HepG2 (cell line): Measurements from ENCODE around the gene ARL4D. TPM values are rescaled to one million over a fixed set of nuclear protein-coding genes. Genes with fewer than 3 reads are reported as not detected.

Source experiments
- ATRX ChIP-seq: sonication (generic); formaldehyde crosslinking; IDR thresholded peaks from 2 replicates; pipeline ENCODE4 v1.4.0; 2020; ENCODE audit warnings: missing genetic modification reagents, borderline replicate concordance
- MED1 ChIP-seq: sonication (generic); formaldehyde crosslinking; IDR thresholded peaks from 2 replicates; pipeline ENCODE4 v1.4.0; 2020; ENCODE audit warnings: missing genetic modification reagents
- POLR2AphosphoS2 ChIP-seq: IDR thresholded peaks from 2 replicates; pipeline ENCODE4 v1.6.1; 2011; ENCODE audit warnings: low read depth, low read length, improper control_type of control experiment
- PPARG ChIP-seq: conservative IDR thresholded peaks from 2 replicates; pipeline ENCODE4 v1.6.1; 2016; ENCODE audit warnings: missing biosample characterization, missing genetic modification reagents
- SKI ChIP-seq: fragments of 450-650 bp; IDR thresholded peaks from one replicate; pipeline ENCODE4 v1.6.1; 2018; ENCODE audit warnings: mild to moderate bottlenecking; ENCODE audit not compliant: partially characterized antibody
- SNAI1 ChIP-seq: sonication (generic); formaldehyde crosslinking; IDR thresholded peaks from 2 replicates; pipeline ENCODE4 v1.5.0; 2020; ENCODE audit warnings: mild to moderate bottlenecking, missing genetic modification reagents, borderline replicate concordance
- SOX6 ChIP-seq, 2 experiments: fragments of 450-650 bp in 1 of 2; sonication (generic) in 1 of 2; formaldehyde crosslinking in 1 of 2; IDR thresholded peaks; 2 replicates each; pipeline versions ENCODE4 v1.4.0 to v1.6.1; 2017 to 2020; ENCODE audit warnings: antibody characterized with exemption in 1 of 2, mild to moderate bottlenecking in 1 of 2, missing genetic modification reagents in 1 of 2
- WIZ ChIP-seq: sonication (generic); formaldehyde crosslinking; IDR thresholded peaks from 2 replicates; pipeline ENCODE4 v1.5.1; 2020; ENCODE audit warnings: mild to moderate bottlenecking, missing genetic modification reagents
- ZKSCAN1 ChIP-seq: fragments of 150-350 bp; IDR thresholded peaks from 2 replicates; pipeline ENCODE4 v1.6.1; 2014; ENCODE audit warnings: low read length
- ZMAT3 ChIP-seq: sonication (generic); formaldehyde crosslinking; conservative IDR thresholded peaks from 2 replicates; pipeline ENCODE4 v1.7.0; 2021; ENCODE audit warnings: missing genetic modification reagents
- ZNF331 ChIP-seq: sonication (generic); formaldehyde crosslinking; IDR thresholded peaks from 2 replicates; pipeline ENCODE4 v1.4.0; 2020; ENCODE audit warnings: missing genetic modification reagents
- ZNF746 ChIP-seq: sonication (generic); formaldehyde crosslinking; IDR thresholded peaks from 2 replicates; pipeline ENCODE4 v1.8.0; 2022; ENCODE audit warnings: mild to moderate bottlenecking, missing genetic modification reagents
- polyA plus RNA-seq, 8 experiments: library from polyadenylated mRNA; depleted of rRNA in 3 of 8; stranded (reverse) in 7 of 8; unstranded in 1 of 8; fragments of >200 nt; fragmentation: Illumina TruSeq in 4 of 8; extraction: Trizol in 4 of 8; gene quantifications; 2 replicates each; pipeline versions ENCODE4 v1.2.1 to v1.2.3, GENCODE V29; 2011 to 2016; ENCODE audit warnings: low read depth in 4 of 8, missing spikeins in 1 of 8, mixed read lengths in 1 of 8; ENCODE audit not compliant: insufficient read depth in 1 of 8
- total RNA-seq, 5 experiments: library from RNA; depleted of rRNA; stranded (reverse); fragments of >200 nt; fragmentation: Illumina TruSeq; extraction: Trizol; gene quantifications; 2 replicates each; pipeline ENCODE4 v1.2.3, GENCODE V29; 2016; ENCODE audit warnings: low read depth in 1 of 5
- TF ChIP-seq, protein P1 (sequence below): sonication (generic); formaldehyde crosslinking; IDR thresholded peaks from 2 replicates; pipeline ENCODE4 v1.4.0; 2020; ENCODE audit warnings: missing genetic modification reagents
- TF ChIP-seq, protein P2 (sequence below): sonication (generic); formaldehyde crosslinking; IDR thresholded peaks from 2 replicates; pipeline ENCODE4 v1.4.0; 2020; ENCODE audit warnings: missing genetic modification reagents, borderline replicate concordance
- TF ChIP-seq, protein P3 (sequence below): sonication (generic); formaldehyde crosslinking; IDR thresholded peaks from 2 replicates; pipeline ENCODE4 v1.5.0; 2020; ENCODE audit warnings: missing genetic modification reagents, mild to moderate bottlenecking, borderline replicate concordance
- TF ChIP-seq, protein P4 (sequence below): sonication (generic); formaldehyde crosslinking; IDR thresholded peaks from 2 replicates; pipeline ENCODE4 v1.5.1; 2020; ENCODE audit warnings: missing genetic modification reagents, mild to moderate bottlenecking, borderline replicate concordance
- TF ChIP-seq, protein P5 (sequence below): sonication (generic); formaldehyde crosslinking; IDR thresholded peaks from 2 replicates; pipeline ENCODE4; 2020; ENCODE audit warnings: missing genetic modification reagents, mild to moderate bottlenecking, borderline replicate concordance

ARL4D gene
- total and polyA plus RNA-seq, 2 of the 13 experiments (the other 11 are each of a cell fraction or from before 2014, with no cell fraction given) = 9.0 to 25.9 TPM

DNA sequence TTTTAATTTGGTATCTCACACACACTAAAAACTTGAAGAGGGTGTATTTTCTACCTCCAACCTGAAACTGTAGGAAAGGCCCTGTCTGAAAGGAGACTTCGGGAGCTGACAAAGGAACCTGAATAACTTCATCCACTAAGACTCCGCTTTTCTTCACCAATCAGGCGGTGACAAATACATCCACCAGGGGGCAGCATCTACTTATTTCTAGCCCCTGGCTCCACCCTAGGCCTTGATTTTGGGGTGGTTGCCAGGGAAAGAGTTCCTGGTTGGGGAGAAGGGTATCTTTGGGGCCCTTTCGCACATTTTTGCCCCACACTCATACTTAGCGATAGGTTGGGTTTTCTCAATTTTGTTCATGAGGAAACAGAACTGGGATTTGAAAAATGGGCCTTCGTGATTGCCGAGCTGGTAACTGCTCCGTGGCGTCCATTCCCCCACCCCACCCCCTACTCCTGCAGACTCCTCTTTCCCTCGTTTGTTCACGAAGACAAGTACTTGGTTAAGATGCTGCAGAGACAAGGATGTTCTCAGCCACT is 4.8 kb upstream of the ARL4D start (continued):
- TF ChIP-seq, protein P1, sequence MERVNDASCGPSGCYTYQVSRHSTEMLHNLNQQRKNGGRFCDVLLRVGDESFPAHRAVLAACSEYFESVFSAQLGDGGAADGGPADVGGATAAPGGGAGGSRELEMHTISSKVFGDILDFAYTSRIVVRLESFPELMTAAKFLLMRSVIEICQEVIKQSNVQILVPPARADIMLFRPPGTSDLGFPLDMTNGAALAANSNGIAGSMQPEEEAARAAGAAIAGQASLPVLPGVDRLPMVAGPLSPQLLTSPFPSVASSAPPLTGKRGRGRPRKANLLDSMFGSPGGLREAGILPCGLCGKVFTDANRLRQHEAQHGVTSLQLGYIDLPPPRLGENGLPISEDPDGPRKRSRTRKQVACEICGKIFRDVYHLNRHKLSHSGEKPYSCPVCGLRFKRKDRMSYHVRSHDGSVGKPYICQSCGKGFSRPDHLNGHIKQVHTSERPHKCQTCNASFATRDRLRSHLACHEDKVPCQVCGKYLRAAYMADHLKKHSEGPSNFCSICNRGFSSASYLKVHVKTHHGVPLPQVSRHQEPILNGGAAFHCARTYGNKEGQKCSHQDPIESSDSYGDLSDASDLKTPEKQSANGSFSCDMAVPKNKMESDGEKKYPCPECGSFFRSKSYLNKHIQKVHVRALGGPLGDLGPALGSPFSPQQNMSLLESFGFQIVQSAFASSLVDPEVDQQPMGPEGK = peak; percentile 46; the same call in 1 of the 2 replicates
- TF ChIP-seq ZNF331 (CRISPR knock-in tag) = peak; percentile 79
- TF ChIP-seq SNAI1 = no peak
- no peak for TF ChIP-seq ATRX
- TF ChIP-seq, protein P2, sequence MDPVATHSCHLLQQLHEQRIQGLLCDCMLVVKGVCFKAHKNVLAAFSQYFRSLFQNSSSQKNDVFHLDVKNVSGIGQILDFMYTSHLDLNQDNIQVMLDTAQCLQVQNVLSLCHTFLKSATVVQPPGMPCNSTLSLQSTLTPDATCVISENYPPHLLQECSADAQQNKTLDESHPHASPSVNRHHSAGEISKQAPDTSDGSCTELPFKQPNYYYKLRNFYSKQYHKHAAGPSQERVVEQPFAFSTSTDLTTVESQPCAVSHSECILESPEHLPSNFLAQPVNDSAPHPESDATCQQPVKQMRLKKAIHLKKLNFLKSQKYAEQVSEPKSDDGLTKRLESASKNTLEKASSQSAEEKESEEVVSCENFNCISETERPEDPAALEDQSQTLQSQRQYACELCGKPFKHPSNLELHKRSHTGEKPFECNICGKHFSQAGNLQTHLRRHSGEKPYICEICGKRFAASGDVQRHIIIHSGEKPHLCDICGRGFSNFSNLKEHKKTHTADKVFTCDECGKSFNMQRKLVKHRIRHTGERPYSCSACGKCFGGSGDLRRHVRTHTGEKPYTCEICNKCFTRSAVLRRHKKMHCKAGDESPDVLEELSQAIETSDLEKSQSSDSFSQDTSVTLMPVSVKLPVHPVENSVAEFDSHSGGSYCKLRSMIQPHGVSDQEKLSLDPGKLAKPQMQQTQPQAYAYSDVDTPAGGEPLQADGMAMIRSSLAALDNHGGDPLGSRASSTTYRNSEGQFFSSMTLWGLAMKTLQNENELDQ (CRISPR knock-in tag) = no peak
- no peak for TF ChIP-seq WIZ (CRISPR knock-in tag)
- no peak for TF ChIP-seq SOX6 (IDR thresholded peaks at IDR 0.05)
- peak; percentile 38; the same call in 1 of the 2 replicates for TF ChIP-seq SOX6 (CRISPR knock-in tag; IDR thresholded peaks at IDR 0.05)
- TF ChIP-seq SKI = no peak
- TF ChIP-seq, protein P3, sequence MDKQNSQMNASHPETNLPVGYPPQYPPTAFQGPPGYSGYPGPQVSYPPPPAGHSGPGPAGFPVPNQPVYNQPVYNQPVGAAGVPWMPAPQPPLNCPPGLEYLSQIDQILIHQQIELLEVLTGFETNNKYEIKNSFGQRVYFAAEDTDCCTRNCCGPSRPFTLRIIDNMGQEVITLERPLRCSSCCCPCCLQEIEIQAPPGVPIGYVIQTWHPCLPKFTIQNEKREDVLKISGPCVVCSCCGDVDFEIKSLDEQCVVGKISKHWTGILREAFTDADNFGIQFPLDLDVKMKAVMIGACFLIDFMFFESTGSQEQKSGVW (CRISPR knock-in tag) = no peak
- TF ChIP-seq MED1 (CRISPR knock-in tag) = peak; percentile 76
- no peak for TF ChIP-seq ZNF746
- TF ChIP-seq PPARG (CRISPR knock-in tag) = peak; percentile 68
- TF ChIP-seq, protein P4, sequence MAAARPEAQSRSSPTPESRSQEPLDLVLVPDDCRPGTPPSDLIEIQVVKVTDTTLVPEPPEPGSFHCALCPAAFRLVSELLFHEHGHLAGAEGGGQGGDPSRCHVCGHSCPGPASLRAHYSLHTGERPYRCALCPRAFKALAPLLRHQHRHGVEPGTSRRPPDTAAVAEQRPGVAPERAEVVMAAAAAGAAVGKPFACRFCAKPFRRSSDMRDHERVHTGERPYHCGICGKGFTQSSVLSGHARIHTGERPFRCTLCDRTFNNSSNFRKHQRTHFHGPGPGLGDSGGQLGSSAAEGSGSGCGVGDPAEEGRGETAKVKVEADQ (CRISPR knock-in tag) = 0 out of 2 replicates have a peak, but pooled peaks have one; percentile 43
- TF ChIP-seq, protein P5, sequence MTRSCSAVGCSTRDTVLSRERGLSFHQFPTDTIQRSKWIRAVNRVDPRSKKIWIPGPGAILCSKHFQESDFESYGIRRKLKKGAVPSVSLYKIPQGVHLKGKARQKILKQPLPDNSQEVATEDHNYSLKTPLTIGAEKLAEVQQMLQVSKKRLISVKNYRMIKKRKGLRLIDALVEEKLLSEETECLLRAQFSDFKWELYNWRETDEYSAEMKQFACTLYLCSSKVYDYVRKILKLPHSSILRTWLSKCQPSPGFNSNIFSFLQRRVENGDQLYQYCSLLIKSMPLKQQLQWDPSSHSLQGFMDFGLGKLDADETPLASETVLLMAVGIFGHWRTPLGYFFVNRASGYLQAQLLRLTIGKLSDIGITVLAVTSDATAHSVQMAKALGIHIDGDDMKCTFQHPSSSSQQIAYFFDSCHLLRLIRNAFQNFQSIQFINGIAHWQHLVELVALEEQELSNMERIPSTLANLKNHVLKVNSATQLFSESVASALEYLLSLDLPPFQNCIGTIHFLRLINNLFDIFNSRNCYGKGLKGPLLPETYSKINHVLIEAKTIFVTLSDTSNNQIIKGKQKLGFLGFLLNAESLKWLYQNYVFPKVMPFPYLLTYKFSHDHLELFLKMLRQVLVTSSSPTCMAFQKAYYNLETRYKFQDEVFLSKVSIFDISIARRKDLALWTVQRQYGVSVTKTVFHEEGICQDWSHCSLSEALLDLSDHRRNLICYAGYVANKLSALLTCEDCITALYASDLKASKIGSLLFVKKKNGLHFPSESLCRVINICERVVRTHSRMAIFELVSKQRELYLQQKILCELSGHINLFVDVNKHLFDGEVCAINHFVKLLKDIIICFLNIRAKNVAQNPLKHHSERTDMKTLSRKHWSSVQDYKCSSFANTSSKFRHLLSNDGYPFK (CRISPR knock-in tag) = peak; percentile 15; the same call in 1 of the 2 replicates
- TF ChIP-seq POLR2AphosphoS2 = no peak
- no peak for TF ChIP-seq ZMAT3 (CRISPR knock-in tag)
- TF ChIP-seq ZKSCAN1 = no peak
